K562 (cell line): ENCODE measurements around the gene ICAM3. TPM values are rescaled to one million over a fixed set of nuclear protein-coding genes. Genes with fewer than 3 reads are reported as not detected.

ENCODE experiments used
- BDP1 ChIP-seq: IDR thresholded peaks from 3 replicates; pipeline ENCODE4 v1.6.1; 2011; ENCODE audit not compliant: insufficient read length, insufficient read depth
- BHLHE40 ChIP-seq: IDR thresholded peaks from 2 replicates; pipeline ENCODE4 v1.6.1; 2011; ENCODE audit warnings: low read length, improper control_type of control experiment
- ELF4 ChIP-seq: fragments of 450-650 bp; formaldehyde crosslinking; IDR thresholded peaks from 2 replicates; pipeline ENCODE4 v1.4.0; 2022; ENCODE audit warnings: missing genetic modification characterization
- FOXA3 ChIP-seq, 2 experiments: fragments of 450-650 bp in 1 of 2; sonication (generic) in 1 of 2; formaldehyde crosslinking; IDR thresholded peaks in 1 of 2; conservative IDR thresholded peaks in 1 of 2; 2 replicates each; pipeline versions ENCODE4 v1.4.0 to v1.8.0; 2020 to 2022; ENCODE audit warnings: mild to moderate bottlenecking in 2 of 2, missing genetic modification reagents in 1 of 2
- HIVEP1 ChIP-seq: fragments of 250-450 bp; sonication (Bioruptor Pico); IDR thresholded peaks from 2 replicates; pipeline ENCODE4 v1.4.0; 2020; ENCODE audit warnings: mild to moderate bottlenecking
- HNRNPL ChIP-seq: fragments of 200-400 bp; formaldehyde crosslinking; IDR thresholded peaks from 2 replicates; pipeline ENCODE4 v1.6.1; 2017; ENCODE audit warnings: low read depth, mild to moderate bottlenecking, low read length
- MEF2D ChIP-seq: conservative IDR thresholded peaks from 2 replicates; pipeline ENCODE4 v1.6.1; 2016; ENCODE audit warnings: low read depth, missing genetic modification characterization, missing compliant biosample characterization
- NFYB ChIP-seq: IDR thresholded peaks from 2 replicates; pipeline ENCODE4 v1.6.1; 2011; ENCODE audit warnings: mild to moderate bottlenecking, moderate library complexity; ENCODE audit not compliant: insufficient read length; ENCODE audit errors: extremely low read depth
- PHTF2 ChIP-seq: fragments of 250-450 bp; sonication (Bioruptor Pico); IDR thresholded peaks from 2 replicates; pipeline ENCODE4 v1.5.0; 2021; ENCODE audit warnings: mild to moderate bottlenecking
- PPARD ChIP-seq: fragments of 250-450 bp; sonication (Bioruptor Pico); IDR thresholded peaks from 2 replicates; pipeline ENCODE4 v1.8.0; 2022; ENCODE audit warnings: inconsistent platforms, mild to moderate bottlenecking, moderate library complexity
- RBBP5 ChIP-seq: fragments of 200-600 bp; sonication (generic); IDR thresholded peaks from 2 replicates; pipeline ENCODE4 v1.6.1; 2012; ENCODE audit warnings: borderline replicate concordance, mild to moderate bottlenecking, low read length, control low read depth, inconsistent platforms; ENCODE audit not compliant: insufficient read depth, poor library complexity, severe bottlenecking
- SIX5 ChIP-seq, 2 experiments: IDR thresholded peaks; 2 replicates each; pipeline ENCODE4 v1.6.1; 2011; ENCODE audit warnings: low read length in 2 of 2, borderline replicate concordance in 1 of 2, low read depth in 1 of 2, mild to moderate bottlenecking in 1 of 2, moderate library complexity in 1 of 2; ENCODE audit not compliant: insufficient read depth in 1 of 2
- SRSF1 ChIP-seq: fragments of 200-400 bp; formaldehyde crosslinking; IDR thresholded peaks from 2 replicates; pipeline ENCODE4 v1.6.1; 2017; ENCODE audit warnings: mild to moderate bottlenecking, low read depth, low read length, moderate library complexity
- STAT6 ChIP-seq: sonication (generic); formaldehyde crosslinking; IDR thresholded peaks from 2 replicates; pipeline ENCODE4 v1.8.1; 2023; ENCODE audit warnings: mild to moderate bottlenecking, missing genetic modification reagents
- TCF7L2 ChIP-seq: fragments of 150-350 bp; IDR thresholded peaks from 2 replicates; pipeline ENCODE4 v1.6.1; 2016; ENCODE audit warnings: low read depth, mild to moderate bottlenecking, low read length, moderate library complexity
- ZBTB12 ChIP-seq: fragments of 250-450 bp; sonication (Bioruptor Pico); IDR thresholded peaks from 2 replicates; pipeline ENCODE4 v1.4.0; 2020
- ZBTB33 ChIP-seq: sonication (generic); formaldehyde crosslinking; IDR thresholded peaks from 2 replicates; pipeline ENCODE4 v1.8.1; 2023; ENCODE audit warnings: mild to moderate bottlenecking, missing genetic modification reagents
- ZBTB5 ChIP-seq: fragments of 450-650 bp; IDR thresholded peaks from 2 replicates; pipeline ENCODE4 v1.6.1; 2017; ENCODE audit warnings: antibody characterized with exemption
- ZBTB7A ChIP-seq: IDR thresholded peaks from 2 replicates; pipeline ENCODE4 v1.6.1; 2011; ENCODE audit warnings: low read depth, mild to moderate bottlenecking, low read length, moderate library complexity, borderline replicate concordance; ENCODE audit not compliant: control insufficient read depth
- ZNF384 ChIP-seq: IDR thresholded peaks from 2 replicates; pipeline ENCODE4 v1.6.1; 2012; ENCODE audit warnings: low read depth, low read length, improper control_type of control experiment
- polyA plus RNA-seq, 8 experiments: library from polyadenylated mRNA; depleted of rRNA in 4 of 8; stranded (reverse) in 5 of 8; unstranded in 3 of 8; fragments of >200 nt; fragmentation: Nextera tagmentation in 2 of 8; fragmentation: Illumina TruSeq in 1 of 8; extraction: Ambion mirVana in 2 of 8; extraction: Trizol in 1 of 8; gene quantifications; 2 replicates each; pipeline versions ENCODE4 v1.2.1 to v1.2.3, GENCODE V29; 2011 to 2014; ENCODE audit warnings: inconsistent platforms in 1 of 8, missing spikeins in 1 of 8
- total RNA-seq, 7 experiments: library from RNA; depleted of rRNA in 6 of 7; stranded (reverse); fragments of >200 nt in 6 of 7; fragmentation: Illumina TruSeq in 2 of 7; extraction: Trizol in 2 of 7; gene quantifications; 2 replicates each; pipeline versions ENCODE4 v1.2.1 to v1.2.3, GENCODE V29; 2011 to 2021; ENCODE audit warnings: low replicate concordance in 1 of 7

ICAM3 gene
- total and polyA plus RNA-seq, 9 of the 15 experiments (the other 6 are each of a cell fraction or from before 2014, with no cell fraction given): 6.5 to 39.5 (median 24.2) TPM

GRCh38 chr19:10288662-10289166, 50.7 kb downstream of the ICAM3 start (continued):
- no peak for TF ChIP-seq ZBTB12
- no peak for TF ChIP-seq HIVEP1 (CRISPR knock-in tag)
- TF ChIP-seq SIX5 (IDR thresholded peaks at IDR 0.05; ENCODE audit: borderline replicate concordance in 1 of 2, insufficient read depth in 1 of 2, low read depth in 1 of 2, low read length in 2 of 2): no peak
- TF ChIP-seq ZBTB7A: peak; percentile 80; the same call in 1 of the 2 replicates
- TF ChIP-seq TCF7L2: no peak
- no peak for TF ChIP-seq MEF2D (tag)
- TF ChIP-seq PHTF2: no peak
- no peak for TF ChIP-seq BDP1
- TF ChIP-seq ZBTB33 (CRISPR knock-in tag): no peak
- no peak for TF ChIP-seq ELF4 (CRISPR knock-in tag)
- TF ChIP-seq RBBP5: peak; percentile 63
- TF ChIP-seq ZBTB5: no peak
- TF ChIP-seq ZNF384: 0 out of 2 replicates have a peak, but pooled peaks have one; percentile 4
- no peak for TF ChIP-seq HNRNPL
- no peak for TF ChIP-seq STAT6 (CRISPR knock-in tag)
- TF ChIP-seq PPARD (CRISPR knock-in tag): no peak
- TF ChIP-seq FOXA3 (CRISPR knock-in tag; conservative IDR thresholded peaks at IDR 0.05 in 1 of 2, IDR thresholded peaks at IDR 0.05 in 1 of 2): no peak
- peak; percentile 75 for TF ChIP-seq NFYB
- TF ChIP-seq BHLHE40: peak; percentile 63; the same call in 1 of the 2 replicates
- no peak for TF ChIP-seq SRSF1
